Measurements from ENCODE around the gene CDH15.

DNA sequence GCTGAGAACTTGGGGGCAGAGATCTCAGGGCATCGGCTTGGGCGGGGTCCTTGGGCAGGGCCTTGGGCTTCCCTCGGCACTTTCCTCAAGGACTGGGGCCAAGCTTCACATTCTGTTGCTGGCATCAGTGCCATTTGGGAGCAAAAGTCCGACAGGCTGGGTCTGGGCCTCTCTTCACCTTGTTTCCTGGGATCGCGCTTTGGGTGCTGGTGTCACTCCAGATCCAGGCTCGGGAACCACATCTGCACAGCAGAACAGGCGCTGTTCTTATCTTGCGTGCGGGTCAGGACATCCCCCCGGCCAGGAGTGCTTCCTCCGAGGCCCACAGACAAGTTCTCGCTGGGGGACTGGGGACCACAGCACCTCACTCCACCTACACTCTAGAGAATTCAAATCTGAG, 31.1 kb upstream of the CDH15 start:
- TF ChIP-seq POLR2AphosphoS5 (IDR thresholded peaks at IDR 0.05; ENCODE audit: low read depth, low read length) = no peak
- no peak for TF ChIP-seq TAF1 (IDR thresholded peaks at IDR 0.05; ENCODE audit: borderline replicate concordance, low read depth, low read length)

All from GM12892 (cell line).